CD4-positive, alpha-beta T cell (primary cell): ENCODE results near the gene CCDC102B. TPM values are rescaled to one million over a fixed set of nuclear protein-coding genes. Genes with fewer than 3 reads are reported as not detected.

Experiments used
- ATAC-seq: fragments of 200-7000 bp; cut with Tn5 transposase; one replicate; pipeline ENCODE4 v1.10.0; 2022; ENCODE audit warnings: mild to moderate bottlenecking; ENCODE audit not compliant: poor library complexity
- CTCF ChIA-PET: fragments of 350-600 bp; sonication (Branson Sonifier 250); formaldehyde crosslinking; loops from one replicate; lab custom pipeline; 2021; ENCODE audit warnings: antibody characterized with exemption, inconsistent platforms; lab: Charles Lee
- POLR2A ChIA-PET: fragments of 350-600 bp; sonication (Branson Sonifier 250); formaldehyde crosslinking; loops from one replicate; lab custom pipeline; 2021; ENCODE audit warnings: antibody characterized with exemption, inconsistent platforms; lab: Charles Lee
- DNase-seq, 14 experiments: peaks; one replicate each; pipeline ENCODE4 v3.0.0-alpha.2; 2013 to 2020; ENCODE audit warnings: mixed read lengths in 2 of 14
- H3K27ac ChIP-seq, 2 donors: one replicate each; pipeline versions ENCODE4 v1.5.1 to v1.7.0; 2013; ENCODE audit warnings: low read length in 2 of 2, low read depth in 1 of 2, mild to moderate bottlenecking in 1 of 2
- H3K27me3 ChIP-seq, 2 experiments: 1 replicate in 1 of 2; 2 replicates in 1 of 2; pipeline versions ENCODE4 v1.6.1 to v1.7.0; 2013; ENCODE audit warnings: low read length in 2 of 2, control low read depth in 1 of 2, mild to moderate bottlenecking in 1 of 2, moderate library complexity in 1 of 2; ENCODE audit not compliant: insufficient read depth in 2 of 2, control insufficient read depth in 1 of 2
- H3K36me3 ChIP-seq: one replicate; pipeline ENCODE4 v1.6.1; 2013; ENCODE audit warnings: low read length, control low read depth; ENCODE audit not compliant: insufficient read depth
- H3K4me1 ChIP-seq: one replicate; pipeline ENCODE4 v1.6.1; 2013; ENCODE audit warnings: low read length, control low read depth; ENCODE audit not compliant: insufficient read depth
- H3K4me3 ChIP-seq: one replicate; pipeline ENCODE4 v1.5.1; 2013; ENCODE audit warnings: mild to moderate bottlenecking, low read length, moderate library complexity
- H3K9me3 ChIP-seq, 2 experiments: 1 replicate in 1 of 2; 2 replicates in 1 of 2; pipeline versions ENCODE4 v1.6.1 to v1.7.0; 2013; ENCODE audit warnings: low read length in 2 of 2, mild to moderate bottlenecking in 2 of 2, control low read depth in 1 of 2, moderate library complexity in 1 of 2; ENCODE audit not compliant: control insufficient read depth in 1 of 2, insufficient read depth in 1 of 2
- H3K27ac Mint-ChIP-seq: one replicate; pipeline ENCODE4 v1.8.0; 2020; ENCODE audit warnings: mixed read lengths
- H3K27me3 Mint-ChIP-seq: one replicate; pipeline ENCODE4 v1.8.0; 2021; ENCODE audit warnings: mixed read lengths
- H3K36me3 Mint-ChIP-seq: one replicate; pipeline ENCODE4 v1.8.0; 2021; ENCODE audit warnings: low read depth, mixed read lengths
- H3K4me1 Mint-ChIP-seq: one replicate; pipeline ENCODE4 v1.8.0; 2021; ENCODE audit warnings: low read depth, mixed read lengths
- H3K4me3 Mint-ChIP-seq: one replicate; pipeline ENCODE4 v1.8.0; 2020; ENCODE audit warnings: mild to moderate bottlenecking, mixed read lengths
- H3K9me3 Mint-ChIP-seq: one replicate; pipeline ENCODE4 v1.8.0; 2020; ENCODE audit warnings: mixed read lengths
- intact Hi-C, 2 experiments: fragments of 100-400 bp; cut with DNase I in 1 of 2; cut with micrococcal nuclease in 1 of 2; formaldehyde crosslinking; loops; one replicate each; pipeline versions ENCODE4 v1.15.1 to v1.9.0; 2023 to 2025; cut with DNase I, micrococcal nuclease
- total RNA-seq, 174 experiments: library from RNA in 2 of 174; stranded (reverse) in 2 of 174; gene quantifications; one replicate each; pipeline ENCODE4 v1.2.3 and lab custom pipeline; 2021 to 2026
- TF ChIP-seq, protein P1 (sequence below): fragments of 200-600 bp; IDR thresholded peaks from one replicate; pipeline ENCODE4 v1.8.0; 2022; ENCODE audit warnings: antibody characterized with exemption, mild to moderate bottlenecking

The CCDC102B gene
- total RNA-seq, 2 experiments from 2014 or later = 2.6 to 3.0 TPM

DNA sequence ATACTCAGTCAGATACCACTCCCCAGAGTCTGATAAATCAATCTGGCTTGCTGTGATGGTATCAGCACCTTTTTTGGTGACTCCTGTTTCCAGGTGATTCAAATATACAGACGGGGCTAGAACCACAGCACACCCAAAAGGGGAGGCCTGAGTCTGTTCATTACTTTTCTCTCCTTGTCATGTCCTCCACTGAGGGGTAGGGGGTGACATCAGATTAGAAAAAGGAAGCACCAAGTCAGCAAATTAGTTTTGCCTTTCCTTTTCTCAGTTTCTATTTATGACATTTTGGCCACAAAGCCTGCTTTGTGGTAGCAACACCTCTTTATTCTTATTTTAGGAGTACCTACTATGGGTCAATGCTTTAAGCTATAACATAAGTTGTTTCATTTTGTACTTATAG, 127.4 kb downstream of the CCDC102B start:
- intact Hi-C loops = no loop called here
- TF ChIP-seq, protein P1, sequence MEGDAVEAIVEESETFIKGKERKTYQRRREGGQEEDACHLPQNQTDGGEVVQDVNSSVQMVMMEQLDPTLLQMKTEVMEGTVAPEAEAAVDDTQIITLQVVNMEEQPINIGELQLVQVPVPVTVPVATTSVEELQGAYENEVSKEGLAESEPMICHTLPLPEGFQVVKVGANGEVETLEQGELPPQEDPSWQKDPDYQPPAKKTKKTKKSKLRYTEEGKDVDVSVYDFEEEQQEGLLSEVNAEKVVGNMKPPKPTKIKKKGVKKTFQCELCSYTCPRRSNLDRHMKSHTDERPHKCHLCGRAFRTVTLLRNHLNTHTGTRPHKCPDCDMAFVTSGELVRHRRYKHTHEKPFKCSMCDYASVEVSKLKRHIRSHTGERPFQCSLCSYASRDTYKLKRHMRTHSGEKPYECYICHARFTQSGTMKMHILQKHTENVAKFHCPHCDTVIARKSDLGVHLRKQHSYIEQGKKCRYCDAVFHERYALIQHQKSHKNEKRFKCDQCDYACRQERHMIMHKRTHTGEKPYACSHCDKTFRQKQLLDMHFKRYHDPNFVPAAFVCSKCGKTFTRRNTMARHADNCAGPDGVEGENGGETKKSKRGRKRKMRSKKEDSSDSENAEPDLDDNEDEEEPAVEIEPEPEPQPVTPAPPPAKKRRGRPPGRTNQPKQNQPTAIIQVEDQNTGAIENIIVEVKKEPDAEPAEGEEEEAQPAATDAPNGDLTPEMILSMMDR = no peak
- Mint-ChIP-seq H3K27ac (no peak overlapping the region), H3K9me3 (no peaks in the 10 kb centered on the region), H3K4me1 (no peaks in the 10 kb centered on the region), H3K27me3 (no peaks in the 10 kb centered on the region), H3K4me3 (no peak overlapping the region), H3K36me3 (no peaks in the 10 kb centered on the region)
- H3K27ac ChIP-seq = no peak overlapping the region
- POLR2A ChIA-PET = no interaction called here
- no peaks in the 10 kb centered on the region for H3K27me3 ChIP-seq
- no peaks in the 10 kb centered on the region for H3K36me3 ChIP-seq
- no peaks in the 10 kb centered on the region for H3K9me3 ChIP-seq
- ATAC-seq = no peak
- no peak overlapping the region for H3K4me3 ChIP-seq
- no peak for DNase-seq
- no peaks in the 10 kb centered on the region for H3K4me1 ChIP-seq
- CTCF ChIA-PET = no interaction called here

DNA sequence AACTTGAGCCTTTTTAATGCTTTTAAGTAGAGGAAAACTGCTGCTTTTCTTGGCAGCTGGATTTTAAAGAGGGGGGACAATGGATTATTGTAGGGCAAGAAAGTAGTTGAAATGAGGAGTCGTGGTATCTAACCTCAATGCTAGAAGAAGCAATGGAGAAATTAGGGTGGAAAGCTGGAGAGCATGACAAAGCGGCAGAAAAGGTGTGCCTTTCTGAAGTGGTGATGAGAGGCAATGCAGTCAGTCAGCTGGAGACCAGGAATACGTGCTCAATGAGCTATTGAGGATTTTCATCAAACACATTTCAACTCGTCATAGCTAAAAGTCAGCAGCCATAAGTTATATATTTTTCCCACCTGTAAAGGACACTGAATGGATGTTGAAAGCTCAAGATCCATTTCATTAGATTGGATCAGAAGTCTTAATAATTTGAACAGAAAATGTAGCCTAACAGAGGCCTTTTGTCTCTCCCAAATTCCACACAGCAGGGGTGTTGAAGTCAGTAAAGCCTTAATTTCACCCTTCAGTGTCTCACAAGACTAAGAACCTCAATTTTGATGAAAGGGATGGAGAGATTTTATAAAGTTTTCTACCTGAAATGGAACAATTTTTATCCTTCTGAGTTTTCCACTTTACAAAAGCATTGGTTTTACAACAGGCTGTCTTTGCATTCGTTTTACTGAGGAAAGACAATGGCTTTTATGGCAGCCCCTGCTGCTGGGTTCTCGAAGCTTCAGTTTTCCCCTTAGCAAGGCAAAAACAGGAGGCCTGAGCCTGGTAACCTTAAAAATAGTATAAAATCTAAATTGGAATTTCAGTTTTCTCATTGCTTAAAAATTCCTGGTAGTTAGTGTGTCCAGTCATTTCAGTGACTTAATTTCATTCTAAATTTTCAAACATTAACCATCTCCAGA, 131.1 kb downstream of the CCDC102B start:
- ChIA-PET CTCF (no interaction called here), POLR2A (no interaction called here)
- H3K4me1 ChIP-seq = no peaks in the 10 kb centered on the region
- H3K4me3 ChIP-seq = no peak overlapping the region
- no peaks in the 10 kb centered on the region for H3K9me3 ChIP-seq
- no peaks in the 10 kb centered on the region for H3K36me3 Mint-ChIP-seq
- DNase-seq = no peak
- intact Hi-C loops = no loop called here
- no peaks in the 10 kb centered on the region for H3K9me3 Mint-ChIP-seq
- TF ChIP-seq, protein P1 = no peak
- no peaks in the 10 kb centered on the region for H3K27me3 ChIP-seq
- no peaks in the 10 kb centered on the region for H3K4me1 Mint-ChIP-seq
- no peaks in the 10 kb centered on the region for H3K36me3 ChIP-seq
- H3K27ac ChIP-seq = no peak overlapping the region
- H3K4me3 Mint-ChIP-seq = no peak overlapping the region
- no peak overlapping the region for H3K27ac Mint-ChIP-seq
- ATAC-seq = no peak
- H3K27me3 Mint-ChIP-seq = no peaks in the 10 kb centered on the region

DNA sequence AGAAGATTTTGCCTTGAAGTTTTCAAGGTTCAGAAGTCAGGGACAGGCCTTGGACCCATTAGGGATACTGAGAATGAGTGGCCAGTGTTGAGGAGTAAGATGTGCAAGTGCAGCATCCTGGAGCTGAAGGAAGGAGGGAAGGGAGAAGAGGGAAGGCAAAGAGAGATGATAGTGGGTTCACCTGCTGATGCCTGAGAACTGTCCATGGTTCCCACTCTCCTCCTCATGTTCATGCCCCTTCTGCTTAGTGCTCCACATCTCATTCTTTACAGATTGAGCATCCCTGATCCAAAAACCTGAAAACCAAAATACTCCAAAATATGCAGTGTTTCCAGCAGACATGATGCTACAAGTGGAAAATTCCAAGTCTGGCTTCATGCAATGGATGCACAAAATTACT, 137.8 kb downstream of the CCDC102B start:
- Mint-ChIP-seq H3K4me1 (no peaks in the 10 kb centered on the region), H3K36me3 (no peaks in the 10 kb centered on the region), H3K9me3 (no peaks in the 10 kb centered on the region), H3K27ac (no peak overlapping the region), H3K27me3 (no peaks in the 10 kb centered on the region), H3K4me3 (no peak overlapping the region)
- intact Hi-C loops = no loop called here
- DNase-seq (no peak), ATAC-seq (no peak)
- ChIA-PET POLR2A (no interaction called here), CTCF (no interaction called here)
- TF ChIP-seq, protein P1 = no peak
- H3K9me3 ChIP-seq = no peaks in the 10 kb centered on the region
- H3K4me1 ChIP-seq = no peaks in the 10 kb centered on the region
- H3K27me3 ChIP-seq = no peaks in the 10 kb centered on the region
- no peaks in the 10 kb centered on the region for H3K36me3 ChIP-seq
- no peak overlapping the region for H3K27ac ChIP-seq
- no peak overlapping the region for H3K4me3 ChIP-seq
